K562 (cell line): ENCODE data around the gene HSD17B12. TPM values are rescaled to one million over a fixed set of nuclear protein-coding genes. Genes with fewer than 3 reads are reported as not detected.

ENCODE experiments used
- CBFB ChIP-seq: sonication (generic); formaldehyde crosslinking; IDR thresholded peaks from 2 replicates; pipeline ENCODE4 v1.4.0; 2020; ENCODE audit warnings: mild to moderate bottlenecking, missing genetic modification reagents
- CTCFL ChIP-seq: IDR thresholded peaks from 2 replicates; pipeline ENCODE4 v1.6.1; 2011; ENCODE audit warnings: borderline replicate concordance, low read depth, mild to moderate bottlenecking, moderate library complexity, low read length; ENCODE audit not compliant: insufficient read depth, poor library complexity, severe bottlenecking
- DMBX1 ChIP-seq: fragments of 250-450 bp; sonication (Bioruptor Pico); IDR thresholded peaks from 2 replicates; pipeline ENCODE4 v1.8.0; 2022; ENCODE audit warnings: inconsistent platforms, mild to moderate bottlenecking, moderate library complexity, borderline replicate concordance
- FOXM1 ChIP-seq, 2 experiments: fragments of 450-650 bp in 1 of 2; sonication (generic) in 1 of 2; formaldehyde crosslinking in 1 of 2; IDR thresholded peaks; 2 replicates each; pipeline versions ENCODE4 v1.6.1 to v1.9.0; 2017 to 2022; ENCODE audit warnings: low read depth in 2 of 2, mild to moderate bottlenecking in 2 of 2, missing genetic modification reagents in 1 of 2, moderate library complexity in 1 of 2
- KAT2B ChIP-seq: IDR thresholded peaks from one replicate; pipeline ENCODE4 v1.6.1; 2012; ENCODE audit warnings: low read depth, mild to moderate bottlenecking, control low read depth, inconsistent platforms, low read length, moderate library complexity
- KLF10 ChIP-seq: fragments of 250-450 bp; sonication (Bioruptor Pico); IDR thresholded peaks from 2 replicates; pipeline ENCODE4 v1.6.1; 2021; ENCODE audit warnings: matching md5 sums
- MEIS2 ChIP-seq: fragments of 450-650 bp; IDR thresholded peaks from 2 replicates; pipeline ENCODE4 v1.6.1; 2014; ENCODE audit warnings: mild to moderate bottlenecking; ENCODE audit not compliant: partially characterized antibody
- PHF20 ChIP-seq: fragments of 450-650 bp; IDR thresholded peaks from 2 replicates; pipeline ENCODE4 v1.6.1; 2018; ENCODE audit not compliant: partially characterized antibody
- PHF8 ChIP-seq: fragments of 200-600 bp; sonication (generic); IDR thresholded peaks from 2 replicates; pipeline ENCODE4 v1.6.1; 2012; ENCODE audit warnings: mixed run types, mild to moderate bottlenecking, inconsistent platforms, low read length, moderate library complexity, borderline replicate concordance
- POU5F1 ChIP-seq: fragments of 150-350 bp; IDR thresholded peaks from 2 replicates; pipeline ENCODE4 v1.6.1; 2014; ENCODE audit warnings: borderline replicate concordance, low read length, low read depth, mild to moderate bottlenecking; ENCODE audit not compliant: partially characterized antibody
- SMAD1 ChIP-seq: fragments of 150-350 bp; IDR thresholded peaks from 2 replicates; pipeline ENCODE4 v1.6.1; 2014; ENCODE audit warnings: low read length, low read depth; ENCODE audit not compliant: partially characterized antibody
- SMARCE1 ChIP-seq: fragments of 450-650 bp; IDR thresholded peaks from 2 replicates; pipeline ENCODE4 v1.7.1; 2016; ENCODE audit warnings: mild to moderate bottlenecking
- SREBF2 ChIP-seq: sonication (generic); formaldehyde crosslinking; IDR thresholded peaks from 2 replicates; pipeline ENCODE4 v1.4.0; 2020; ENCODE audit warnings: mild to moderate bottlenecking, missing genetic modification reagents
- TCFL5 ChIP-seq: fragments of 250-450 bp; sonication (Bioruptor Pico); conservative IDR thresholded peaks from 2 replicates; pipeline ENCODE4 v1.6.1; 2021; ENCODE audit warnings: mild to moderate bottlenecking, moderate library complexity, matching md5 sums
- ZNF609 ChIP-seq: sonication (generic); formaldehyde crosslinking; IDR thresholded peaks from 2 replicates; pipeline ENCODE4 v1.8.1; 2023; ENCODE audit warnings: missing genetic modification reagents, mild to moderate bottlenecking, borderline replicate concordance
- polyA plus RNA-seq, 8 experiments: library from polyadenylated mRNA; depleted of rRNA in 4 of 8; stranded (reverse) in 5 of 8; unstranded in 3 of 8; fragments of >200 nt; fragmentation: Nextera tagmentation in 2 of 8; fragmentation: Illumina TruSeq in 1 of 8; extraction: Ambion mirVana in 2 of 8; extraction: Trizol in 1 of 8; gene quantifications; 2 replicates each; pipeline versions ENCODE4 v1.2.1 to v1.2.3, GENCODE V29; 2011 to 2014; ENCODE audit warnings: inconsistent platforms in 1 of 8, missing spikeins in 1 of 8
- total RNA-seq, 7 experiments: library from RNA; depleted of rRNA in 6 of 7; stranded (reverse); fragments of >200 nt in 6 of 7; fragmentation: Illumina TruSeq in 2 of 7; extraction: Trizol in 2 of 7; gene quantifications; 2 replicates each; pipeline versions ENCODE4 v1.2.1 to v1.2.3, GENCODE V29; 2011 to 2021; ENCODE audit warnings: low replicate concordance in 1 of 7
- TF ChIP-seq, protein P1 (sequence below): sonication (generic); formaldehyde crosslinking; IDR thresholded peaks from 2 replicates; pipeline ENCODE4 v1.8.1; 2023; ENCODE audit warnings: mild to moderate bottlenecking, missing genetic modification reagents
- TF ChIP-seq, protein P2 (sequence below), 2 experiments: fragments of 250-450 bp in 1 of 2; fragments of 450-650 bp in 1 of 2; sonication (Bioruptor Pico) in 1 of 2; IDR thresholded peaks; 2 replicates each; pipeline versions ENCODE4 v1.6.1 to v1.8.0; 2016 to 2021; ENCODE audit warnings: mild to moderate bottlenecking in 2 of 2, moderate library complexity in 2 of 2, missing compliant biosample characterization in 1 of 2, missing genetic modification characterization in 1 of 2

HSD17B12 gene
- total and polyA plus RNA-seq, 9 of the 15 experiments (the other 6 are each of a cell fraction or from before 2014, with no cell fraction given): 9.1 to 34.5 (median 23.3) TPM

GRCh38 chr11:43747130-43747802 is 66.7 kb downstream of the HSD17B12 start (continued):
- TF ChIP-seq ZNF609 (CRISPR knock-in tag) (no peak), CBFB (CRISPR knock-in tag) (no peak), CTCFL (no peak), TCFL5 (CRISPR knock-in tag) (no peak), KAT2B (no peak), PHF8 (no peak), FOXM1 (IDR thresholded peaks at IDR 0.05; ENCODE audit: low read depth) (peak; percentile 81), FOXM1 (CRISPR knock-in tag; IDR thresholded peaks at IDR 0.05; ENCODE audit: low read depth) (no peak), POU5F1 (no peak), KLF10 (CRISPR knock-in tag) (no peak), DMBX1 (CRISPR knock-in tag) (no peak; the same call in 1 of the 2 replicates), PHF20 (no peak), SREBF2 (CRISPR knock-in tag) (no peak), MEIS2 (peak; percentile 9), SMAD1 (no peak), SMARCE1 (peak; percentile 71; the same call in 1 of the 2 replicates)
- TF ChIP-seq, protein P1, sequence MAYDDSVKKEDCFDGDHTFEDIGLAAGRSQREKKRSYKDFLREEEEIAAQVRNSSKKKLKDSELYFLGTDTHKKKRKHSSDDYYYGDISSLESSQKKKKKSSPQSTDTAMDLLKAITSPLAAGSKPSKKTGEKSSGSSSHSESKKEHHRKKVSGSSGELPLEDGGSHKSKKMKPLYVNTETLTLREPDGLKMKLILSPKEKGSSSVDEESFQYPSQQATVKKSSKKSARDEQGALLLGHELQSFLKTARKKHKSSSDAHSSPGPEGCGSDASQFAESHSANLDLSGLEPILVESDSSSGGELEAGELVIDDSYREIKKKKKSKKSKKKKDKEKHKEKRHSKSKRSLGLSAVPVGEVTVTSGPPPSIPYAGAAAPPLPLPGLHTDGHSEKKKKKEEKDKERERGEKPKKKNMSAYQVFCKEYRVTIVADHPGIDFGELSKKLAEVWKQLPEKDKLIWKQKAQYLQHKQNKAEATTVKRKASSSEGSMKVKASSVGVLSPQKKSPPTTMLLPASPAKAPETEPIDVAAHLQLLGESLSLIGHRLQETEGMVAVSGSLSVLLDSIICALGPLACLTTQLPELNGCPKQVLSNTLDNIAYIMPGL (CRISPR knock-in tag): no peak
- TF ChIP-seq, protein P2, sequence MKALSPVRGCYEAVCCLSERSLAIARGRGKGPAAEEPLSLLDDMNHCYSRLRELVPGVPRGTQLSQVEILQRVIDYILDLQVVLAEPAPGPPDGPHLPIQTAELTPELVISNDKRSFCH (CRISPR knock-in tag; IDR thresholded peaks at IDR 0.05): no peak
- TF ChIP-seq, protein P2 (tag; IDR thresholded peaks at IDR 0.05): peak; percentile 56; the same call in 1 of the 2 replicates
